GM19240 (cell line): ENCODE results near the gene TIMM17B.

Experiments used
- DNase-seq: peaks from one replicate; pipeline ENCODE4 v3.0.0; 2011; ENCODE audit warnings: low spot score; ENCODE audit not compliant: insufficient read length

Gene TIMM17B

DNA sequence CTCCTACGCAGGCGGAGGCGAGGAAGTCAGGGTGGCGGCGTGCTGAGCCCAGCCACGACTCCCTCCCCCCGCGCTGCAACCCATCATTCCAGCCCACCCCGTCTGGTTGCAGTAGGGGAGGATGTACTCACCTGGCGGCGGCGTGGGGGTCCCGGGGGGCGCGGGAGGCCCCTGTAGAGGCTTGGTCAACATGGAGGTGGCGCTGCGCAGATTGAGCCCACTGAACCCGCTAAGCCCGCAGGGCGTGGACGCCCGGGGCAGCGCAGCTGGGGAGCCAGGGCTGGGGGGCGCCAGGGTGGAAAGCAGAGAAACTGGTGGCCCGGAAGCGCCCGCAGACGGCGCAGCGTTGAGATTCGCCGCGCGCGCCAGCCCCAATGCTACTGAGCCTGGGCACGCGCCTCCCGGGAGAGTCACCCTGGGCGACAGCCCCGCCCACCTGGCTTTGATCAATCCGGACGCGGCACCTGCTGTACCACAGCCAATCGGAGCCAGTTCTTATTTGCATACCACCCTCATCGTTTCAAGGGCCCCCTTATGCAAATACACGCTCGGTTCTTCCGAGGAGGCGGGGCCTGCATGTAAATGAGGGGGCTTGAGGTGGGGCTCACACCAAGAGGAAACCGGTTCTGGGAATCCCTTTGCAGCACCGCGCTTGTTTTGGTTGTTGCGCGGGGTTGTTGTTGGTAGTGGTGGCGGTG is 21.2 kb upstream of the TIMM17B start, which contains the start of gene PIM2:
PIM2 (minus strand) TSS at position 382 of the 698 bp plus-strand sequence; CDS start at position 192, 190 bp downstream.
- peak; percentile 68 for DNase-seq

- DNase-seq, result no peak
Observed at GRCh38 chrX:48918301-48918642, 20.7 kb upstream of the TIMM17B start.

DNA sequence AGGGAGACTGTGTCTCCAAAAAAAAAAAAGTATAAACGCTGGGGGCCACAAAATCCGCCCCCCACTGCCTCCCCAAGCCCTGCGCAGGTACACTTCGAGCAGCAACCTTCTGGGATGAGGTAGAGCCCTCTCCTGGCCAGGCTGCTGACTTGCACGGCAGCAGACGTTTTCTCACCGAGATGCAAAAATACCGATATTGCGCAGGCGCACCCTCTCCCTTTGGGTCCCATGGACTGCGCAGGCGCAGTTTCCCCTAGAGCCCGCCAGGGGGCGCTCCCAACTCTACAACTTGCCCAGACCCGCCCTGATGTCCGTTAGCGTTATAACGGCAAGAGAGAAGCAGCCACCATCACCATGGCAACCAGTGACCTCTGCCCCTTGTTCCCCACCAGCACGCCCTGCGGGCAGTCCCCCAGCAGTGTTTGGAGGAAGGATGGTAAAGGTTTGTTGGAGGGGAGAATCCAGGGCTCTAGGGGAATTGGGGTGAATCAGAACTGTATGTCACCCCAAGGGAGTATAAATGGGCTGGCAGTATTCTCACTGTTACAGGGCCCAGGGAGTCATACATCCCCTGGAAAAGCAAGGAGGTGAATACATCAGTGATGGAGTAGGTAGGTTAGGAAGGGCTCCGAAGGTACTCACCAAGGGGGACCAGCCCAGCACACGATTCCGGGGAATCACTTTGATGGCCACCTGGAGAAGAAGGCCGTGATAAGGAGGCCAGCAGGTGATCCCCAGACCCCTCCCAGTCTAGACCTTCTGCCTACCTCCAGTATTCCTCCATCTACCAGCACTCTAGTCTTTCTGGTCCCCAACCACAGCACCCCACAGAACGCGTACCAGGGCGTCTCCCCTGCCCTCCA is 19.8 kb upstream of the TIMM17B start:
- DNase-seq, result no peak

DNA sequence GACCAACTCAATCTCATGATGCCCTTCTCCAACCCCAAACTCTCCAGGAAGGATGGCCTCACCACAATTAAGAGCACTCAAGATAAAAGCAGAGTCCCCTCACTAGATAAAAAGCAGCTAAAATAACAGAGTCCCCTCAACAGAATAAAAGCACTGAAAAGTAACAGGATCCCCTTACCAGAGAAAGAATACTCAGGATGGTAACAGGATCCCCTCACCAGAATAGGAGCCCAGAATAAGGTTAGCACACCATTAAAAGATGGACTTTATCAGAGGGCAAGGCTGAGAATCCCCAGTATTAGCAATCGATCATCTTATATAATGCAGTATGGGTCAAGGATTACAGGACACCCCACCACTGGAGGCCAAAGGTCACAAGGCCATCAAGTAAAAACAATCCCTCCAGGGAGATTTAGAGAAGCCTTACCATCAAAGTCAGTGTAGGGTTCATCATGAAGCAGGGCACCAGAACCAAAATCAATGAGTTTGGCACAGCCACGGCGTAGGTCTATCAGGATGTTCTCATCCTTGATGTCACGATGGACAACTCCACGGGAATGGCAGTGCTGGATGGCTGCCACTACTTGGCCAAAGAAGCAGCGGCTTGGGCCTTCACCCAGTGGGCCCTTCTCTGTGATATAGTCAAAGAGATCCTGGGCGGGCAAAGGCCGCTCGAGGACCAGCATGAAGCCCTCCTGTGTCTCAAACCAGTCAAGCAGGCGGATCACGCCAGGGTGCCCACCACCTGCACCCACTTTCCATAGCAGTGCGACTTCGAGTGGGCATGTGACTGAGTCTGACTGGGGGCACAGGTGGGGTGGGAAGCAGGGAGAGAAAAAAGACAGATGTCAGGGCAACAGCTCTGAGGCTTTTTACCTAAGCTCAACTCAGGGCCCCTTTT is 17.3 kb upstream of the TIMM17B start:
- DNase-seq, result no peak

DNA sequence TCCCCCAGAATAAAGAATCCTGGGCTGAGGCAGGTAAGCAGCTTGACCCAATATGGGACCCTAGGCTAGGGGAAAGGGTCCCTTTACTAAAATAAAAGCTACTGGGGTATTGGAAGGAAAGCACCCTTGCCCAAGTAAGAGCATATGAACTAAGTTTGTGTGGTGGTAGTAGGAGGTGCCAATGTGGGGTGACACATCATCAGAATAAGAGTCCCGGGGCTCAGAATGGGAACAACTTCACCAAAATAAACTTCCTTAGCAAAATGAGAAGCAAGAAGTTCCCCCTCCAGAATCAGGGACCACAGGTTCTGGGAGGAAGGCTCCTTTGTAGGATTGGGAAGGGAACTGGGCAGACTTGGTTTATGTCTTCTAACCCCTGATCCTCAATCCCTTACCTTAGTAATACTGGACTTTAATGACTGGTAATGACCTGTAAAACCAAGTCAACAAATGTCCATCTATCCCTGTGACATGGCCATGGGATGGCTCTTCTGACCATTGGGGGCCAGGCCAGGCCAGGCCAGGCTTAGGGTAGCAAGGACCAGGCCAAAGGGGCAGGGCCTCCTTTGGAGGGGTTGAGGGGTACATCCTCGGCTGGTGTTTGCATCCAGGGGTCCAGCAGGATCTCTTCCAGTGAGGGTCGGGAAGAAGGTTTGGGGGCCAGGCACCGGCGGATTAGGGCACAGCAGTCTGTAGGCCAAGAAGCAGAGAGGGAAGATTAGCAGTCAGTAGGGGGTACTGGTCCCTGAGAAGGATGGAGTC is 16.2 kb upstream of the TIMM17B start:
- no peak for DNase-seq

GRCh38 chrX:48911412-48912182 is 14.0 kb upstream of the TIMM17B start, which contains the start of gene SLC35A2:
Gene SLC35A2, minus strand, starts transcription at chrX:48911646. Its CDS starts 10 bp downstream, at chrX:48911636.
- DNase-seq, result no peak

DNA sequence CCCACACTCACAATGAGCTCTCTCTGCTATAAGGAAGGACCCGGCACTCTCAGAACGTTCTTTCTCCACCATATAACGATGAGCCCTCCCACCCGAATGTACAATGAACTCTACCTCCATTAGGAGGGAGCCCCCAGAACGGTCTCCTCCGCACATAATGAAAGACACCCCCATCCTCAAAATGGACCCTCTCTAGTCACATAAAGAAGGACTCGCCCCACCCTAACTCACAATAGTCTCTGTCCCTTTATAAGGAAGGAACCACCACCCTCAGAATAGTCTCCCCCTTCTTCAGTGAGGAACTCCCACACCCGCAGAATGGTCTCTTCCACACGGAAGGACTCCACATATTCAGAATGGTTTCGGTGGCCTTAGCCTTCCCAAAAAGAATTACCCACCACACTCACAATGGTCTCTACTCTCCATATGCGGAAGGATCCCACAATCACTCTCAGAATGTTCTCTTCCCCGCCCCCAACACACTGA is 13.4 kb upstream of the TIMM17B start:
- no peak for DNase-seq

DNA sequence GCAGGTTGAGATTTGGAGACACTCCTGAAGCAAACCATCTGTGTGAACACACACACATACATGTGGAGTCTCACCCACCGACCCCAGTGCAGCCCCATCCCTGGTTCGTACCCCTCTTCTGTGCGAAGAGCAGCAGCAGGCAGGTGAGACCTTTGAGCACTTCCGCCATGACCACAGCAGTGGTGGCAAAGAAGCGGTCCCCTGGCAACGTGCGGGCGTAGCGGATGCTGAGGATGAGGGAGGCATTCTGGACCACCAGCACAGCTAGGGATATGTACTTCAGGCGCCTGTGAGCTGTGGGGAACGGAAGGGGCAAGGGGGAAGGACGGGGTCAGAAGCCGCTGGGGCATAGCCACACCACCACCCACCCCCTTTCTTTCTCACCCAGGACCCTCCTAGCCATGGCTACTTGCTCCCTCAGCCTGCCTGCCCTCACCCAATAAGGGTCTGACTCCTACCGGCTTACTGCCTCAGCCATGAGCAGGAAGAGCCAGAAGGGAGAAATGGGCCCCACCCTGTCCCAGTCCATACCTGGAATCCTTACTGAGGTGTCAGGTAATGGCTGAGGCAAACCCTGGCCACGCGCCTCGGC is 12.2 kb upstream of the TIMM17B start:
- DNase-seq, result no peak

- no peak for DNase-seq
Observed at GRCh38 chrX:48908600-48908999, 11.0 kb upstream of the TIMM17B start.

DNA sequence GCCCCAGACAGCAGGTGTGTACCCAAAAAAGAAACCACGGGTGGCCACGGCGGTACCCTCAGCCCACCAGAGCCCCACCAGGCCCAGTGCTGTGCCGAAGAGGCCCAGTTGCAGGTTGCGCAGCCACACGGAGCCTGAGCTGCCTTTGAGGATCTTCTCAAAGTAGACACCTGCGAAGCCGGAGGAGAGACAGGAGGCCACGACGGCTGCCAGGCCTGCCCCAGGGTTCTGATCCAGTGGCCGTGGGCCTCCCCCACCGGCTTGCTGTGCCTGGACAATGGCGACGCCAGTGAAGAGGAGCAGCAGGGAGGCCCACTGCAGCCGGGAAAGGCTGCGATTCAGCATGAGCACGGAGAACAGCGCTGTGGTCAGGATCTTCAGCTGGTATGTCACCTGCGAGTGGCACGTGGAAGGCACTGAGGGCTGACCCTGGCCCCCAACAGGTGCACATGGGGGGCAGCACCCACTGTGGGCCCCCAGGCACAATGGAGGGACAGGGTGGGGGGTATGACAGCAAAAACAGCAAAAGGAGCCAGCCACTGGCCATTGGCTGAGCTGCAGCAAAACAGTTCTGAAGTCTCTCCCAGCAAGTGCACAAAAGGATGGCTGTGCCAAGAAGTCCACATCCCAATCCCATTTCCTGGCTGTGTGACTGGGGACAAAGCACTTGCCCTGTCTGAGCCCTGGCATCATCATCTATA is 7.7 kb upstream of the TIMM17B start:
- DNase-seq, result no peak

DNA sequence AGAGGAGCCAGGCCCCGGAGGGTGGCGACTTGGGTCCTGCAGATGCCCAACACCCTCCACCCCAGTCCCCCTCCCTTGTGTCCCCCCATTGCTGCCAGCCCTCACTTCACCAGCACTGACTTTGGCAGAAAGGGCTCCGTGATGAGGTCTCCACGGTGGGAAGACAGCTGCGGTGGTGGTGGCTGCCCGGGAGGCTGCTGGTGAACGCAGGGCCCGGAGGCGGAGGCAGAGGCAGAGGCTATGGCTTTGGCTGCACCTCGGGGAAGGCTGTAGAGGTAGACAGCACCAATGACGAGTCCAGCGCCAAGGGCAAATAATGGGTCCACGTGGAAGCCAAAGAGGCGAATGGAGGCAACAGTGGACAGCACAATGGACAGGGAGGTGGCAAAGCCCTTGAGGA is 7.1 kb upstream of the TIMM17B start:
- DNase-seq, result no peak

- no peak for DNase-seq
Observed at GRCh38 chrX:48904180-48904579, 6.6 kb upstream of the TIMM17B start.

GRCh38 chrX:48903290-48903689 is 5.7 kb upstream of the TIMM17B start:
- DNase-seq, result no peak

- DNase-seq, result no peak
Observed at GRCh38 chrX:48902776-48903175, 5.2 kb upstream of the TIMM17B start.

DNA sequence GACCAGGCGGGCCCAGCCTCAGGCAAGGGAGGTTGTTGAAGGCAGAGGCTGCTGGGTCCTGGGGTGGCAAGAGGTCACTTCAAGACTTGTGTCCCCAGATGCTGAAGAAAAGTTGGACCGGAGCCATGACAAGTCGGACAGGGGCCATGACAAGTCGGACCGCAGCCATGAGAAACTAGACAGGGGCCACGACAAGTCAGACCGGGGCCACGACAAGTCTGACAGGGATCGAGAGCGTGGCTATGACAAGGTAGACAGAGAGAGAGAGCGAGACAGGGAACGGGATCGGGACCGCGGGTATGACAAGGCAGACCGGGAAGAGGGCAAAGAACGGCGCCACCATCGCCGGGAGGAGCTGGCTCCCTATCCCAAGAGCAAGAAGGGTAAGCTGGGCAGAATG is 4.6 kb upstream of the TIMM17B start:
- DNase-seq, result no peak

DNA sequence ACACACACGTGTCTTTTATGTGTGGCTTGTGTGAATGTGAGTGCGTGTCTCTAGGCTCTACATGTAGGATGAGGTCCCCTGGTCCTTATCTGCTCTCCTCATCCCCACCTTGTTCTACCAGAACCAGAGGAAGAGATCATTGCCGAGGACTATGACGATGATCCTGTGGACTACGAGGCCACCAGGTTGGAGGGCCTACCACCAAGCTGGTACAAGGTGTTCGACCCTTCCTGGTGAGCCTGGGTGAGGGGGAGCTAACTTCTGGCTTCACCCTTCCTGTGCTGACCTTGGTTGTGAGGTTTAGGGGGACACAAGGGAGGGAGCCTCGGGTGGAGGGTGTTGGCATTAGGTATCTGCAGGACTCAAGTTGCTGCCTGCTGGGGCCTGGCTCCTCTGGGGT is 3.5 kb upstream of the TIMM17B start:
- DNase-seq, result no peak

DNA sequence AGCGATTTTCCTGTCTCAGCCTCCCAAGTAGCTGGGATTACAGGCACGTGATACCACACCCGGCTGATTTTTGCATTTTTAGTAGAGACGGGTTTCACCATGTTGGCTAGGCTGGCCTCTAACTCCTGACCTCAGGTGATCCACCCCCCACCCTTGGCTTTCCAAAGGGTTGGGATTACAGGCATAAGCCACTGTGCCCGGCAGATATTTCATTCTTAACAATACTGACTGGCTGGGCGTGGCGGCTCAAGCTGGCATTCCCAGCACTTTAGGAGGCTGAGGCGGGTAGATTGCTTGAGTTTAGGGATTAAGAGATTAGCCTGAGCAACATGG is 1.5 kb upstream of the TIMM17B start:
- no peak for DNase-seq

GRCh38 chrX:48897157-48897624 is 377 bp downstream of the TIMM17B start:
- no peak for DNase-seq

DNA sequence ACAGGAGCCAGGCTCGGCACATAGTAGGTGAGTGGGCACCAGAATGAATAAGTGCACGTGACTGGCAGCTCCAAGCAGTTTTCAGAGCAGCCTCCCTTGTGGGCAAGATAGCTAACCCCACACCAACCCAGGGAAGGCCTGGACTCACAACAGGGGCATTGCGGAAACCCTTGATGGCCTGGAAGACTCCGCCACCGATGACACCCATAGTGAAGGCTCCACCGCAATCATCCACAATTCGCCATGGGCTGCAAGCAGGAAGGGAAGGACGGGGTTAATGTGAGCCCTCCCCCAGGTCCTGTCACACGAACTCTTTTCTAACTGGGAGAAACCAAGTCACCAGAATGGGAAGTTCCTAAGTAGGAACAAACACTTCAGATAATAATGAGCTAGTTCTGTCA is 957 bp downstream of the TIMM17B start:
- DNase-seq, result no peak
